SK-N-SH treated with all-trans-retinoic acid at 6 μM for 48 hours (cell line): ENCODE measurements around the gene FFAR2.
A peak's percentile ranks its signal among the peaks of the same experiment; 100 is the strongest.
"Not testable (repeated sequence)": the region's sequence is repeated elsewhere in the genome, so short reads cannot be mapped to it uniquely, and the experiment has no call there.

ENCODE experiments used
- ATAC-seq: fragments of 200-7000 bp; cut with Tn5 transposase; 3 replicates; pipeline ENCODE4 v1.9.1; 2020; ENCODE audit warnings: mild to moderate bottlenecking, moderate library complexity
- BACH2 ChIP-seq: fragments of 250-450 bp; sonication (Bioruptor Pico); IDR thresholded peaks from 2 replicates; pipeline ENCODE4 v1.9.0; 2021; ENCODE audit warnings: mild to moderate bottlenecking, borderline replicate concordance
- CSDC2 ChIP-seq: fragments of 250-450 bp; sonication (Bioruptor Pico); IDR thresholded peaks from 2 replicates; pipeline ENCODE4 v1.5.0; 2020; ENCODE audit warnings: mild to moderate bottlenecking, moderate library complexity
- CSRNP3 ChIP-seq: fragments of 250-450 bp; sonication (Bioruptor Pico); IDR thresholded peaks from 2 replicates; pipeline ENCODE4 v1.5.1; 2021; ENCODE audit warnings: mild to moderate bottlenecking, moderate library complexity
- ESRRG ChIP-seq: fragments of 250-450 bp; sonication (Bioruptor Pico); IDR thresholded peaks from 2 replicates; pipeline ENCODE4 v1.6.1; 2021; ENCODE audit warnings: mild to moderate bottlenecking
- GLIS3 ChIP-seq: fragments of 250-450 bp; sonication (Bioruptor Pico); IDR thresholded peaks from 2 replicates; pipeline ENCODE4 v1.5.0; 2020; ENCODE audit warnings: mild to moderate bottlenecking, moderate library complexity
- ISL1 ChIP-seq: fragments of 250-450 bp; sonication (Bioruptor Pico); IDR thresholded peaks from 2 replicates; pipeline ENCODE4 v2.1.2; 2022; ENCODE audit warnings: mild to moderate bottlenecking, moderate library complexity
- OSR1 ChIP-seq: fragments of 250-450 bp; sonication (Bioruptor Pico); IDR thresholded peaks from 2 replicates; pipeline ENCODE4 v1.8.0; 2022; ENCODE audit warnings: moderate library complexity, mild to moderate bottlenecking, inconsistent platforms
- PATZ1 ChIP-seq: fragments of 250-450 bp; sonication (Bioruptor Pico); IDR thresholded peaks from 2 replicates; pipeline ENCODE4 v1.8.0; 2020; ENCODE audit warnings: mild to moderate bottlenecking, moderate library complexity, borderline replicate concordance
- POU6F1 ChIP-seq: fragments of 250-450 bp; sonication (Bioruptor Pico); IDR thresholded peaks from 2 replicates; pipeline ENCODE4 v1.8.0; 2021; ENCODE audit warnings: low read depth, mild to moderate bottlenecking, moderate library complexity, borderline replicate concordance
- PPARA ChIP-seq: fragments of 250-450 bp; sonication (Bioruptor Pico); IDR thresholded peaks from 2 replicates; pipeline ENCODE4 v1.5.0; 2020; ENCODE audit warnings: mild to moderate bottlenecking, borderline replicate concordance
- RARB ChIP-seq: fragments of 250-450 bp; sonication (Bioruptor Pico); IDR thresholded peaks from 2 replicates; pipeline ENCODE4 v1.8.0; 2021; ENCODE audit warnings: mild to moderate bottlenecking, moderate library complexity
- SNAI2 ChIP-seq: fragments of 250-450 bp; sonication (Bioruptor Pico); IDR thresholded peaks from 2 replicates; pipeline ENCODE4 v1.5.0; 2020; ENCODE audit warnings: mild to moderate bottlenecking, moderate library complexity
- TCF4 ChIP-seq: fragments of 250-450 bp; sonication (Bioruptor Pico); IDR thresholded peaks from 2 replicates; pipeline ENCODE4 v1.8.0; 2021; ENCODE audit warnings: mild to moderate bottlenecking, moderate library complexity, borderline replicate concordance
- TOX ChIP-seq: fragments of 250-450 bp; sonication (Bioruptor Pico); IDR thresholded peaks from 2 replicates; pipeline ENCODE4 v1.8.0; 2021; ENCODE audit warnings: mild to moderate bottlenecking, moderate library complexity, borderline replicate concordance
- TSHZ2 ChIP-seq: fragments of 250-450 bp; sonication (Bioruptor Pico); IDR thresholded peaks from 2 replicates; pipeline ENCODE4 v1.5.0; 2020; ENCODE audit warnings: mild to moderate bottlenecking, moderate library complexity
- ZC3H10 ChIP-seq: fragments of 250-450 bp; sonication (Bioruptor Pico); IDR thresholded peaks from 2 replicates; pipeline ENCODE4 v1.5.1; 2021; ENCODE audit warnings: mild to moderate bottlenecking, moderate library complexity
- ZFP30 ChIP-seq: fragments of 450-650 bp; formaldehyde crosslinking; IDR thresholded peaks from 2 replicates; pipeline ENCODE4 v1.5.0; 2022; ENCODE audit warnings: mild to moderate bottlenecking, moderate library complexity
- ZNF565 ChIP-seq: fragments of 450-650 bp; formaldehyde crosslinking; conservative IDR thresholded peaks from 2 replicates; pipeline ENCODE4 v1.5.0; 2020; ENCODE audit warnings: low read depth, mild to moderate bottlenecking, moderate library complexity
- ZNF70 ChIP-seq: fragments of 450-650 bp; formaldehyde crosslinking; IDR thresholded peaks from 2 replicates; pipeline ENCODE4 v1.5.0; 2020; ENCODE audit warnings: mild to moderate bottlenecking, moderate library complexity
- ZNF8 ChIP-seq: fragments of 450-650 bp; formaldehyde crosslinking; IDR thresholded peaks from 2 replicates; pipeline ENCODE4 v1.5.0; 2020; ENCODE audit warnings: mild to moderate bottlenecking, moderate library complexity

Gene FFAR2

GRCh38 chr19:35462476-35462953 is 14.5 kb downstream of the FFAR2 start:
- no peak for TF ChIP-seq CSRNP3 (CRISPR knock-in tag)
- no peak for TF ChIP-seq TCF4 (CRISPR knock-in tag)
- TF ChIP-seq TSHZ2: no peak
- no peak for TF ChIP-seq ESRRG (CRISPR knock-in tag)
- TF ChIP-seq TOX (CRISPR knock-in tag): no peak
- no peak for TF ChIP-seq ISL1 (CRISPR knock-in tag)
- TF ChIP-seq OSR1 (CRISPR knock-in tag): no peak
- TF ChIP-seq, all 23 proteins: peak for 0
- no peak for ATAC-seq

- not testable (repeated sequence) for ATAC-seq
These were observed 14.9 kb downstream of the FFAR2 start for GRCh38 chr19:35462956-35463355.

- ATAC-seq: no peak
- no peak for TF ChIP-seq BACH2
- no peak for TF ChIP-seq RARB (CRISPR knock-in tag)
- TF ChIP-seq GLIS3 (CRISPR knock-in tag): no peak
- no peak for TF ChIP-seq TOX (CRISPR knock-in tag)
- TF ChIP-seq ZC3H10 (CRISPR knock-in tag): no peak
- TF ChIP-seq ZNF565 (CRISPR knock-in tag): no peak
- no peak for TF ChIP-seq ESRRG (CRISPR knock-in tag)
- no peak for TF ChIP-seq PATZ1 (CRISPR knock-in tag)
- no peak for TF ChIP-seq CSDC2 (CRISPR knock-in tag)
- TF ChIP-seq ZNF70: no peak
- TF ChIP-seq ZFP30 (CRISPR knock-in tag): no peak
- no peak for TF ChIP-seq OSR1 (CRISPR knock-in tag)
- TF ChIP-seq POU6F1 (CRISPR knock-in tag): no peak
- TF ChIP-seq TSHZ2: no peak
These were observed 18.2 kb downstream of the FFAR2 start for GRCh38 chr19:35466259-35466658.

- no peak for TF ChIP-seq GLIS3 (CRISPR knock-in tag)
- TF ChIP-seq PPARA (CRISPR knock-in tag): no peak
- TF ChIP-seq TCF4 (CRISPR knock-in tag): no peak
- no peak for TF ChIP-seq POU6F1 (CRISPR knock-in tag)
- no peak for TF ChIP-seq ZC3H10 (CRISPR knock-in tag)
- TF ChIP-seq SNAI2 (CRISPR knock-in tag): no peak
- no peak for TF ChIP-seq ZNF565 (CRISPR knock-in tag)
- TF ChIP-seq ZNF8 (CRISPR knock-in tag): no peak
- no peak for TF ChIP-seq CSDC2 (CRISPR knock-in tag)
- TF ChIP-seq RARB (CRISPR knock-in tag): no peak
- no peak for TF ChIP-seq ISL1 (CRISPR knock-in tag)
- no peak for TF ChIP-seq ZFP30 (CRISPR knock-in tag)
- ATAC-seq: peak; percentile 84
These were observed 20.6 kb downstream of the FFAR2 start for GRCh38 chr19:35468637-35469036.
